ENCODE results near the gene KCND3.

Gene KCND3

GRCh38 chr1:111735858-111736544, 253.5 kb downstream of the KCND3 start:
- Histone ChIP-seq H3K27me3 (ENCODE audit: control insufficient read depth in 1 of 2, insufficient read depth in 2 of 2, low read length in 2 of 2) (no peaks in the 10 kb centered on the region), H3K27ac (ENCODE audit: low read depth, low read length) (no peak overlapping the region), H3K36me3 (ENCODE audit: insufficient read depth, low read length) (peaks cover 4% of the 10 kb centered on the region), H3K9ac (ENCODE audit: low read length) (no peak overlapping the region), H3K9me3 (ENCODE audit: low read length) (no peaks in the 10 kb centered on the region), H3K4me3 (ENCODE audit: low read depth in 1 of 2, low read length in 2 of 2) (no peak overlapping the region), H3K4me1 (ENCODE audit: insufficient read depth, low read length) (peaks cover 36% of the 10 kb centered on the region)

GRCh38 chr1:111735321-111735720, 254.1 kb downstream of the KCND3 start:
- H3K27ac ChIP-seq (ENCODE audit: low read depth, low read length): no peak overlapping the region
- peaks cover 4% of the 10 kb centered on the region for H3K36me3 ChIP-seq (ENCODE audit: insufficient read depth, low read length)
- no peaks in the 10 kb centered on the region for H3K27me3 ChIP-seq (ENCODE audit: control insufficient read depth in 1 of 2, insufficient read depth in 2 of 2, low read length in 2 of 2)
- peaks cover 39% of the 10 kb centered on the region for H3K4me1 ChIP-seq (ENCODE audit: insufficient read depth, low read length)
- no peaks in the 10 kb centered on the region for H3K9me3 ChIP-seq (ENCODE audit: low read length)
- H3K4me3 ChIP-seq (ENCODE audit: low read depth in 1 of 2, low read length in 2 of 2): no peak overlapping the region
- no peak overlapping the region for H3K9ac ChIP-seq (ENCODE audit: low read length)

- no peaks in the 10 kb centered on the region for H3K9me3 ChIP-seq (ENCODE audit: low read length)
- H3K4me3 ChIP-seq (ENCODE audit: low read depth in 1 of 2, low read length in 2 of 2): no peak overlapping the region
- peaks cover 4% of the 10 kb centered on the region for H3K36me3 ChIP-seq (ENCODE audit: insufficient read depth, low read length)
- no peak overlapping the region for H3K27ac ChIP-seq (ENCODE audit: low read depth, low read length)
- H3K4me1 ChIP-seq (ENCODE audit: insufficient read depth, low read length): peaks cover 39% of the 10 kb centered on the region
- no peaks in the 10 kb centered on the region for H3K27me3 ChIP-seq (ENCODE audit: control insufficient read depth in 1 of 2, insufficient read depth in 2 of 2, low read length in 2 of 2)
- H3K9ac ChIP-seq (ENCODE audit: low read length): no peak overlapping the region
Measured at GRCh38 chr1:111734856-111735255, 254.6 kb downstream of the KCND3 start.

GRCh38 chr1:111734426-111734825, 255.0 kb downstream of the KCND3 start:
- Histone ChIP-seq H3K4me1 (ENCODE audit: insufficient read depth, low read length) (peaks cover 39% of the 10 kb centered on the region), H3K36me3 (ENCODE audit: insufficient read depth, low read length) (peaks cover 4% of the 10 kb centered on the region), H3K27ac (ENCODE audit: low read depth, low read length) (no peak overlapping the region), H3K9ac (ENCODE audit: low read length) (no peak overlapping the region), H3K9me3 (ENCODE audit: low read length) (no peaks in the 10 kb centered on the region), H3K4me3 (ENCODE audit: low read depth in 1 of 2, low read length in 2 of 2) (no peak overlapping the region), H3K27me3 (ENCODE audit: control insufficient read depth in 1 of 2, insufficient read depth in 2 of 2, low read length in 2 of 2) (no peaks in the 10 kb centered on the region)

GRCh38 chr1:111733992-111734341, 255.5 kb downstream of the KCND3 start:
- no peak overlapping the region for H3K9ac ChIP-seq (ENCODE audit: low read length)
- H3K9me3 ChIP-seq (ENCODE audit: low read length): no peaks in the 10 kb centered on the region
- H3K4me1 ChIP-seq (ENCODE audit: insufficient read depth, low read length): peaks cover 39% of the 10 kb centered on the region
- peaks cover 4% of the 10 kb centered on the region for H3K36me3 ChIP-seq (ENCODE audit: insufficient read depth, low read length)
- H3K27ac ChIP-seq (ENCODE audit: low read depth, low read length): no peak overlapping the region
- H3K4me3 ChIP-seq (ENCODE audit: low read depth in 1 of 2, low read length in 2 of 2): no peak overlapping the region
- no peaks in the 10 kb centered on the region for H3K27me3 ChIP-seq (ENCODE audit: control insufficient read depth in 1 of 2, insufficient read depth in 2 of 2, low read length in 2 of 2)

GRCh38 chr1:111733183-111733991, 256.1 kb downstream of the KCND3 start:
- Histone ChIP-seq H3K9me3 (ENCODE audit: low read length) (no peaks in the 10 kb centered on the region), H3K36me3 (ENCODE audit: insufficient read depth, low read length) (peaks cover 4% of the 10 kb centered on the region), H3K27me3 (ENCODE audit: control insufficient read depth in 1 of 2, insufficient read depth in 2 of 2, low read length in 2 of 2) (no peaks in the 10 kb centered on the region), H3K27ac (ENCODE audit: low read depth, low read length) (peak overlapping the region; percentile 33), H3K4me3 (ENCODE audit: low read depth in 1 of 2, low read length in 2 of 2) (no peak overlapping the region), H3K9ac (ENCODE audit: low read length) (no peak overlapping the region), H3K4me1 (ENCODE audit: insufficient read depth, low read length) (peaks cover 39% of the 10 kb centered on the region)

GRCh38 chr1:111732718-111733117, 256.8 kb downstream of the KCND3 start:
- Histone ChIP-seq H3K9me3 (ENCODE audit: low read length) (no peaks in the 10 kb centered on the region), H3K36me3 (ENCODE audit: insufficient read depth, low read length) (peaks cover 4% of the 10 kb centered on the region), H3K27me3 (ENCODE audit: control insufficient read depth in 1 of 2, insufficient read depth in 2 of 2, low read length in 2 of 2) (no peaks in the 10 kb centered on the region), H3K27ac (ENCODE audit: low read depth, low read length) (no peak overlapping the region), H3K4me1 (ENCODE audit: insufficient read depth, low read length) (peaks cover 34% of the 10 kb centered on the region), H3K4me3 (ENCODE audit: low read depth in 1 of 2, low read length in 2 of 2) (no peak overlapping the region), H3K9ac (ENCODE audit: low read length) (no peak overlapping the region)

- Histone ChIP-seq H3K4me1 (ENCODE audit: insufficient read depth, low read length) (peaks cover 26% of the 10 kb centered on the region), H3K27ac (ENCODE audit: low read depth, low read length) (no peak overlapping the region)
Measured at GRCh38 chr1:111731956-111732355, 257.5 kb downstream of the KCND3 start.

GRCh38 chr1:111730706-111731105, 258.8 kb downstream of the KCND3 start:
- Histone ChIP-seq H3K36me3 (ENCODE audit: insufficient read depth, low read length) (peaks cover 2% of the 10 kb centered on the region), H3K9ac (ENCODE audit: low read length) (no peak overlapping the region), H3K27me3 (ENCODE audit: control insufficient read depth in 1 of 2, insufficient read depth in 2 of 2, low read length in 2 of 2) (no peaks in the 10 kb centered on the region), H3K9me3 (ENCODE audit: low read length) (no peaks in the 10 kb centered on the region), H3K4me3 (ENCODE audit: low read depth in 1 of 2, low read length in 2 of 2) (no peak overlapping the region), H3K4me1 (ENCODE audit: insufficient read depth, low read length) (peaks cover 17% of the 10 kb centered on the region), H3K27ac (ENCODE audit: low read depth, low read length) (no peak overlapping the region)

More at GRCh38 chr1:111731956-111732355, 257.5 kb downstream of the KCND3 start:
- peaks cover 4% of the 10 kb centered on the region for H3K36me3 ChIP-seq (ENCODE audit: insufficient read depth, low read length)
- H3K4me3 ChIP-seq (ENCODE audit: low read depth in 1 of 2, low read length in 2 of 2): no peak overlapping the region
- no peaks in the 10 kb centered on the region for H3K27me3 ChIP-seq (ENCODE audit: control insufficient read depth in 1 of 2, insufficient read depth in 2 of 2, low read length in 2 of 2)
- no peaks in the 10 kb centered on the region for H3K9me3 ChIP-seq (ENCODE audit: low read length)
- no peak overlapping the region for H3K9ac ChIP-seq (ENCODE audit: low read length)

- Histone ChIP-seq H3K27ac (ENCODE audit: low read depth, low read length) (no peak overlapping the region), H3K9ac (ENCODE audit: low read length) (no peak overlapping the region), H3K27me3 (ENCODE audit: control insufficient read depth in 1 of 2, insufficient read depth in 2 of 2, low read length in 2 of 2) (no peaks in the 10 kb centered on the region), H3K4me3 (ENCODE audit: low read depth in 1 of 2, low read length in 2 of 2) (no peak overlapping the region), H3K36me3 (ENCODE audit: insufficient read depth, low read length) (no peaks in the 10 kb centered on the region), H3K9me3 (ENCODE audit: low read length) (no peaks in the 10 kb centered on the region), H3K4me1 (ENCODE audit: insufficient read depth, low read length) (peaks cover 21% of the 10 kb centered on the region)
Measured at GRCh38 chr1:111729946-111730681, 259.4 kb downstream of the KCND3 start.

GRCh38 chr1:111729271-111729921, 260.1 kb downstream of the KCND3 start:
- Histone ChIP-seq H3K36me3 (ENCODE audit: insufficient read depth, low read length) (no peaks in the 10 kb centered on the region), H3K27ac (ENCODE audit: low read depth, low read length) (no peak overlapping the region), H3K9me3 (ENCODE audit: low read length) (no peaks in the 10 kb centered on the region), H3K4me3 (ENCODE audit: low read depth in 1 of 2, low read length in 2 of 2) (no peak overlapping the region), H3K4me1 (ENCODE audit: insufficient read depth, low read length) (peaks cover 24% of the 10 kb centered on the region), H3K9ac (ENCODE audit: low read length) (no peak overlapping the region), H3K27me3 (ENCODE audit: control insufficient read depth in 1 of 2, insufficient read depth in 2 of 2, low read length in 2 of 2) (no peaks in the 10 kb centered on the region)

Data from muscle layer of colon (tissue), 2 donors.